GM19025 (cell line): ENCODE measurements around the gene PIGT.

ENCODE experiments used
- ATAC-seq: cut with Tn5 transposase; IDR thresholded peaks from one replicate; pipeline ENCODE4 v1.9.1; 2021; ENCODE audit warnings: mild to moderate bottlenecking, low read depth, moderate library complexity; ENCODE audit not compliant: unreplicated experiment

PIGT gene

GRCh38 chr20:45426320-45427016 is 10.5 kb downstream of the PIGT start:
- no peak for ATAC-seq

- no peak for ATAC-seq
These were observed 11.6 kb downstream of the PIGT start for GRCh38 chr20:45427236-45428149.

- no peak for ATAC-seq
These were observed 13.7 kb downstream of the PIGT start for GRCh38 chr20:45429618-45430017.

GRCh38 chr20:45432294-45432693 is 16.4 kb downstream of the PIGT start:
- ATAC-seq, result no peak

GRCh38 chr20:45433316-45433715 is 17.4 kb downstream of the PIGT start:
- ATAC-seq, result no peak

GRCh38 chr20:45433976-45434375 is 18.0 kb downstream of the PIGT start:
- no peak for ATAC-seq

- peak; percentile 90 for ATAC-seq
These were observed 21.0 kb downstream of the PIGT start for GRCh38 chr20:45436732-45437485.

- no peak for ATAC-seq
These were observed 24.5 kb downstream of the PIGT start for GRCh38 chr20:45440424-45440823.

GRCh38 chr20:45440891-45441685 is 25.1 kb downstream of the PIGT start:
- ATAC-seq, result no peak

GRCh38 chr20:45441746-45442145 is 25.8 kb downstream of the PIGT start:
- ATAC-seq, result no peak

- ATAC-seq, result no peak
These were observed 28.1 kb downstream of the PIGT start for GRCh38 chr20:45444050-45444449.

GRCh38 chr20:45445805-45446562 is 30.0 kb downstream of the PIGT start:
- no peak for ATAC-seq

- no peak for ATAC-seq
These were observed 32.3 kb downstream of the PIGT start for GRCh38 chr20:45448270-45448669.

- ATAC-seq, result no peak
These were observed 33.6 kb downstream of the PIGT start for GRCh38 chr20:45449528-45449927.

GRCh38 chr20:45450097-45450818 is 34.3 kb downstream of the PIGT start:
- no peak for ATAC-seq

- no peak for ATAC-seq
These were observed 36.3 kb downstream of the PIGT start for GRCh38 chr20:45452238-45452637.

- no peak for ATAC-seq
These were observed 37.1 kb downstream of the PIGT start for GRCh38 chr20:45452772-45453691.

GRCh38 chr20:45456632-45457031 is 40.7 kb downstream of the PIGT start:
- ATAC-seq, result no peak
